ENCODE measurements around the gene TSSK6. TPM values are rescaled to one million over a fixed set of nuclear protein-coding genes. Genes with fewer than 3 reads are reported as not detected.

TSSK6 gene
- total and polyA plus RNA-seq, 12 donors, result 0.23 to 1.2 (median 0.45) TPM; not detected in 1

DNA sequence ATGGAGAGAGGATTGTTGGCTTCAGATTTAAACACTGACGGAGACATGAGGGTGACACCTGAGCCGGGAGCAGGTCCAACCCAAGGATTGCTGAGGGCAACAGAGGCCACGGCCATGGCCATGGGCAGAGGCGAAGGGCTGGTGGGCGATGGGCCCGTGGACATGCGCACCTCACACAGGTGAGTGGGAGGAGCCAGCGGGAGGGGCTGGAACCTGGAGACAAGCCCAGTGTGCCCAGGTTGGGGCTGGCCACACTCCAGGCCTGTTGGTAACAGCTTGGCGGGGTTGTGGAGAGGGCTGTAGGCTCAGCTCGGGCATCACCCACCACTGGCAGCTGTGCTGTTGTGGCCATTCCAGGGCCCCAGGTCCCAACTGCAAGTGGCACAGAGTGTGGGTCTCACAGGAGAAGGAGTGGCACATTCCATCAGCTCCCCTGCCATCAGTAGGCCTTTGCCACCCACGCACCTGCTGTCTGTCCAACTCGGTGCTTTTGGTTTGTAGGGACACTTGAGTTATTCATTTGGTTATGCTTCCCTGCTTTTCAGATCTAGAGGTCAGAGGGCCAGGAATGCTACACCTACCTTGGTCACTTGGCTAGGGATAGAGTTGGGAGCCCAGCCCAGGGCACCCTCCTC, 49.8 kb downstream of the TSSK6 start:
- Histone ChIP-seq H3K4me1 (peaks cover 24 to 52% (median 44%) of the 10 kb centered on the region in 9 donors), H3K9me3 (peaks cover 0 to 33% (median 20%) of the 10 kb centered on the region in 11 donors), H3K27ac (no peak overlapping the region), H3K4me3 (no peak overlapping the region), H3K36me3 (peaks cover 0 to 48% (median 25%) of the 10 kb centered on the region in 9 donors), H3K27me3 (no peaks in the 10 kb centered on the region)
- 96 to 97% methylated on average over 12 of the region's 12 CpGs for WGBS, 2 donors
- ATAC-seq (no peak), DNase-seq (no peak)
- intact Hi-C loops (cut with DNase I), result no loop called here
- TF ChIP-seq, protein P1, sequence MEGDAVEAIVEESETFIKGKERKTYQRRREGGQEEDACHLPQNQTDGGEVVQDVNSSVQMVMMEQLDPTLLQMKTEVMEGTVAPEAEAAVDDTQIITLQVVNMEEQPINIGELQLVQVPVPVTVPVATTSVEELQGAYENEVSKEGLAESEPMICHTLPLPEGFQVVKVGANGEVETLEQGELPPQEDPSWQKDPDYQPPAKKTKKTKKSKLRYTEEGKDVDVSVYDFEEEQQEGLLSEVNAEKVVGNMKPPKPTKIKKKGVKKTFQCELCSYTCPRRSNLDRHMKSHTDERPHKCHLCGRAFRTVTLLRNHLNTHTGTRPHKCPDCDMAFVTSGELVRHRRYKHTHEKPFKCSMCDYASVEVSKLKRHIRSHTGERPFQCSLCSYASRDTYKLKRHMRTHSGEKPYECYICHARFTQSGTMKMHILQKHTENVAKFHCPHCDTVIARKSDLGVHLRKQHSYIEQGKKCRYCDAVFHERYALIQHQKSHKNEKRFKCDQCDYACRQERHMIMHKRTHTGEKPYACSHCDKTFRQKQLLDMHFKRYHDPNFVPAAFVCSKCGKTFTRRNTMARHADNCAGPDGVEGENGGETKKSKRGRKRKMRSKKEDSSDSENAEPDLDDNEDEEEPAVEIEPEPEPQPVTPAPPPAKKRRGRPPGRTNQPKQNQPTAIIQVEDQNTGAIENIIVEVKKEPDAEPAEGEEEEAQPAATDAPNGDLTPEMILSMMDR (IDR thresholded peaks at IDR 0.05), result no peak

GRCh38 chr19:19464339-19465098, 50.8 kb downstream of the TSSK6 start:
- Histone ChIP-seq H3K27me3 (no peaks in the 10 kb centered on the region), H3K4me3 (peak overlapping the region in 1 of 10 donors; percentile 17), H3K9me3 (peaks cover 0 to 30% (median 20%) of the 10 kb centered on the region in 11 donors), H3K27ac (peak overlapping the region in 8 of 10 donors; percentile 23 to 90 (median 70)), H3K4me1 (peaks cover 33 to 56% (median 54%) of the 10 kb centered on the region in 9 donors), H3K36me3 (peaks cover 0 to 47% (median 25%) of the 10 kb centered on the region in 9 donors)
- DNase-seq, result no peak
- intact Hi-C loops (cut with DNase I), result loop anchor here in 1 of 10 donors (5.0 kb wide), 1 partner anchor 57 kb away; the partner anchor contains the start of gene GATAD2A
- peak in 2 of 8 donors; percentile 14 to 31 for ATAC-seq
- 45 to 47% methylated on average over 13 of the region's 13 CpGs for WGBS, 2 donors
- TF ChIP-seq, protein P1 (IDR thresholded peaks at IDR 0.05), result no peak

Other genes with a start within 250 kb of the TSSK6 start
- 1 to 10 TPM in 4 of 10 donors, under 1 TPM in 6; 0.17 to 2.1 (median 0.64) TPM for gene TM6SF2, start 242.2 kb downstream of the TSSK6 start, total RNA-seq
- under 1 TPM; 0.20 to 0.66 TPM for gene TM6SF2, start 242.2 kb downstream of the TSSK6 start, polyA plus RNA-seq
- 10 to 100 TPM; 33.6 to 50.2 (median 44.8) TPM for gene SUGP1, start 195.0 kb downstream of the TSSK6 start, total RNA-seq
- 10 to 100 TPM; 30.1 to 32.0 TPM for gene SUGP1, start 195.0 kb downstream of the TSSK6 start, polyA plus RNA-seq
- gene MAU2, start 194.7 kb downstream of the TSSK6 start, total RNA-seq, result 10 to 100 TPM; 29.3 to 48.6 (median 36.7) TPM
- gene MAU2, start 194.7 kb downstream of the TSSK6 start, polyA plus RNA-seq, result 10 to 100 TPM; 11.2 to 39.4 TPM
- 10 to 100 TPM; 22.1 to 48.5 (median 26.0) TPM for gene GATAD2A, start 109.9 kb downstream of the TSSK6 start, total RNA-seq
- 10 to 100 TPM in 1 of 2 donors, 1 to 10 TPM in 1; 7.5 to 13.3 TPM for gene GATAD2A, start 109.9 kb downstream of the TSSK6 start, polyA plus RNA-seq
- 1,000 to 10,000 TPM in 9 of 10 donors, 100 to 1,000 TPM in 1; 856 to 1,274 (median 1,129) TPM for gene NDUFA13, start 677 bp upstream of the TSSK6 start, total RNA-seq
- 1,000 to 10,000 TPM; 1,172 to 1,278 TPM for gene NDUFA13, start 677 bp upstream of the TSSK6 start, polyA plus RNA-seq
- 1 to 10 TPM; 2.1 to 4.1 (median 2.4) TPM for gene YJEFN3, start 13.4 kb upstream of the TSSK6 start, total RNA-seq
- gene YJEFN3, start 13.4 kb upstream of the TSSK6 start, polyA plus RNA-seq, result 10 to 100 TPM in 1 of 2 donors, 1 to 10 TPM in 1; 4.0 to 13.1 TPM
- under 1 TPM in 8 of 10 donors, not detected in 2; 0.09 to 0.61 (median 0.23) TPM for gene CILP2, start 22.7 kb upstream of the TSSK6 start, total RNA-seq
- gene CILP2, start 22.7 kb upstream of the TSSK6 start, polyA plus RNA-seq, result under 1 TPM; 0.07 to 0.23 TPM
- 1 to 10 TPM in 1 of 10 donors, under 1 TPM in 2, not detected in 7; 0.25 to 1.2 (median 0.36) TPM for gene PBX4, start 103.1 kb upstream of the TSSK6 start, total RNA-seq
- gene PBX4, start 103.1 kb upstream of the TSSK6 start, polyA plus RNA-seq, result under 1 TPM; 0.06 to 0.51 TPM
- gene LPAR2, start 112.7 kb upstream of the TSSK6 start, total RNA-seq, result 1 to 10 TPM in 3 of 10 donors, under 1 TPM in 6, not detected in 1; 0.25 to 1.9 (median 0.94) TPM
- gene LPAR2, start 112.7 kb upstream of the TSSK6 start, polyA plus RNA-seq, result 1 to 10 TPM in 1 of 2 donors, under 1 TPM in 1; 0.52 to 1.2 TPM
- gene GMIP, start 128.1 kb upstream of the TSSK6 start, total RNA-seq, result 10 to 100 TPM in 1 of 10 donors, 1 to 10 TPM in 9; 1.4 to 11.8 (median 2.4) TPM
- 1 to 10 TPM; 1.6 to 2.5 TPM for gene GMIP, start 128.1 kb upstream of the TSSK6 start, polyA plus RNA-seq
- gene ATP13A1, start 148.1 kb upstream of the TSSK6 start, total RNA-seq, result 10 to 100 TPM; 12.3 to 28.2 (median 18.4) TPM
- 10 to 100 TPM; 23.2 to 34.5 TPM for gene ATP13A1, start 148.1 kb upstream of the TSSK6 start, polyA plus RNA-seq
- 1 to 10 TPM; 2.5 to 5.7 (median 3.8) TPM for gene ZNF101, start 153.3 kb upstream of the TSSK6 start, total RNA-seq
- 1 to 10 TPM; 3.1 to 6.9 TPM for gene ZNF101, start 153.3 kb upstream of the TSSK6 start, polyA plus RNA-seq
- gene ZNF14, start 217.6 kb upstream of the TSSK6 start, total RNA-seq, result 1 to 10 TPM; 2.8 to 6.6 (median 4.1) TPM
- 1 to 10 TPM; 1.8 to 3.8 TPM for gene ZNF14, start 217.6 kb upstream of the TSSK6 start, polyA plus RNA-seq

Measured in heart right ventricle (tissue), 16 donors.